Testis (tissue), 3 donors: ENCODE measurements around the gene NFATC1. TPM values are rescaled to one million over a fixed set of nuclear protein-coding genes. Genes with fewer than 3 reads are reported as not detected.
A peak's percentile ranks its signal among the peaks of the same experiment; 100 is the strongest.

Experiments
- DNase-seq: peaks from one replicate; pipeline ENCODE4 v3.0.0-alpha.2; 2019
- H3K27ac ChIP-seq, 2 donors: fragments of 200-600 bp; sonication (generic); one replicate each; pipeline ENCODE4 v1.5.1; 2019
- H3K27me3 ChIP-seq: fragments of 200-600 bp; sonication (generic); one replicate; pipeline ENCODE4 v1.5.1; 2019
- H3K36me3 ChIP-seq: fragments of 200-600 bp; sonication (generic); one replicate; pipeline ENCODE4 v1.5.1; 2017; ENCODE audit warnings: low read depth; ENCODE audit errors: missing control alignments
- H3K4me1 ChIP-seq: fragments of 200-600 bp; sonication (generic); one replicate; pipeline ENCODE4 v1.5.1; 2019
- H3K4me3 ChIP-seq, 2 donors: fragments of 200-600 bp; sonication (generic); one replicate each; pipeline ENCODE4 v1.5.1; 2017 to 2019
- H3K9me3 ChIP-seq: fragments of 200-600 bp; sonication (generic); one replicate; pipeline ENCODE4 v1.5.1; 2017
- CTCF ChIP-seq, 3 experiments: fragments of 450-650 bp in 2 of 3; fragments of 200-600 bp in 1 of 3; sonication (generic) in 1 of 3; IDR thresholded peaks; one replicate each; pipeline ENCODE4 v1.5.1; 2016 to 2019; ENCODE audit warnings: antibody characterized with exemption in 3 of 3, mild to moderate bottlenecking in 2 of 3, moderate library complexity in 1 of 3
- POLR2A ChIP-seq: fragments of 450-650 bp; IDR thresholded peaks from one replicate; pipeline ENCODE4 v1.6.1; 2017; ENCODE audit warnings: antibody characterized with exemption, mild to moderate bottlenecking, moderate library complexity
- WGBS, 2 donors: methylation state at CpG; one replicate each; pipeline ENCODE4 v1.1.5; 2018; 5-methylcytosine and 5-hydroxymethylcytosine counted together
- intact Hi-C: fragments of 100-400 bp; cut with DNase I; formaldehyde crosslinking; loops from one replicate; pipeline ENCODE4 v1.15.1; 2023; ENCODE audit warnings: low total_unique reads
- polyA plus RNA-seq: library from polyadenylated mRNA; stranded (reverse); fragments of 350-450 nt; fragmentation: Illumina TruSeq; extraction: RNeasy Lipid Tissue Mini Kit (QIAGEN cat#74804); gene quantifications from one replicate; pipeline ENCODE4 v1.2.3, GENCODE V29; 2014; ENCODE audit warnings: low read depth, low replicate concordance; ENCODE audit not compliant: insufficient read depth
- total RNA-seq, 2 donors: library from RNA; depleted of rRNA; stranded (reverse); fragments of >200 nt; gene quantifications; one replicate each; pipeline ENCODE4 v1.2.3, GENCODE V29; 2016

NFATC1 gene
- total and polyA plus RNA-seq, 3 donors from 2014 or later = 22.2 to 28.1 (median 27.5) TPM

GRCh38 chr18:79397247-79397829, 1.6 kb downstream of the NFATC1 start:
- TF ChIP-seq POLR2A = no peak
- TF ChIP-seq CTCF (IDR thresholded peaks at IDR 0.05) = no peak
- no peaks in the 10 kb centered on the region for H3K27me3 ChIP-seq
- DNase-seq = no peak
- no peaks in the 10 kb centered on the region for H3K9me3 ChIP-seq
- H3K4me3 ChIP-seq = peak overlapping the region in 1 of 2 donors; percentile 56
- intact Hi-C loops = no loop called here
- 56 to 58% methylated on average over 27 of the region's 27 CpGs for WGBS, 2 donors
- H3K36me3 ChIP-seq = no peaks in the 10 kb centered on the region
- no peak overlapping the region for H3K27ac ChIP-seq
- peaks cover 14% of the 10 kb centered on the region for H3K4me1 ChIP-seq

DNA sequence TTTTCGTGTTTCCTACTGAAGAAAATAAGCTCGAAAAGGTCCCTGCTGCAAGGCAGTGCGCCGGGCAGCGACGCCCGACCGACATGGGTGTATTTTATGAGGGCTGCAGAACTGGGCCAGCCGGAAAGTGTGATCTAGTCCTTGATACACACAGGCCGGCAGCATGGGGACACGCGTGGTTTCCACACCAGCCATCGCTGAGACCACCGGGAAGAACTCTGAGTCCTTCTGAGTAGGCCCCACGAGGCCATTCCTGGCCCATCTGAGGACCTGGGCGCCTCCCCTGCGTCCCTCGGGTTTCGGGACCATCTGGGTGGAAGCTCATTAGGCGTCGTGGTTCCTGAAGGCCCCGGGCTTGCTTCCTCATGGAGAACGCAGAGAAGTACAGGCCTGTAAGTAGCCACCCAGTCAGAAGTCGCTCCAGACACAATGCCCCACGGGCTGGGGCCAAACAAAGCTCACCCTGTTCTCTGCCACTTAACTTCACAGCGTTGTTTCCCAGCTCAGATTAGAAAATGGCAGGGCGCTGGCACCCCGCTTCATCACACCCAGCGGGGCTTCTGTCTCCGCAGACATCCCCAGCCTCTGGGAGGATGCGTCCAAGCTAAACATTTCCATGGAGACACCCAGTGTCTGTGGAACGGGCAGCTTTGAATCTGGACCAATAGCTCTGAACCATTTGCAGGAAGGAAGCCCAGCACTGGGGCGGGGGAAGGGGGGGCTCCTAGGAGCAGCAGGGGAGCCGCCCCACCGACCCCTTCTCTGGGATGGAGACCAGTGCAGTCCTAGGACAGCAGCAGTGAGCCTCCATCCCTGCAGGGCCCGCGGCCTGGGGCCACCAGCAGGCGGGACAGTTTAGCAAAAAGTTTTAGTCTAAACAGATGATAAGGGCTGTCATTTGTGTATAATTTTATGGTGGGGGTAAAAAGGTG, 2.4 kb downstream of the NFATC1 start:
- no peaks in the 10 kb centered on the region for H3K27me3 ChIP-seq
- 63 to 67% methylated on average over 20 to 38 of the region's 38 CpGs for WGBS, 2 donors
- no peak for TF ChIP-seq CTCF (IDR thresholded peaks at IDR 0.05)
- TF ChIP-seq POLR2A = no peak
- no peaks in the 10 kb centered on the region for H3K9me3 ChIP-seq
- intact Hi-C loops = no loop called here
- H3K4me3 ChIP-seq = no peak overlapping the region
- peaks cover 14% of the 10 kb centered on the region for H3K4me1 ChIP-seq
- H3K27ac ChIP-seq = no peak overlapping the region
- no peaks in the 10 kb centered on the region for H3K36me3 ChIP-seq
- no peak for DNase-seq

DNA sequence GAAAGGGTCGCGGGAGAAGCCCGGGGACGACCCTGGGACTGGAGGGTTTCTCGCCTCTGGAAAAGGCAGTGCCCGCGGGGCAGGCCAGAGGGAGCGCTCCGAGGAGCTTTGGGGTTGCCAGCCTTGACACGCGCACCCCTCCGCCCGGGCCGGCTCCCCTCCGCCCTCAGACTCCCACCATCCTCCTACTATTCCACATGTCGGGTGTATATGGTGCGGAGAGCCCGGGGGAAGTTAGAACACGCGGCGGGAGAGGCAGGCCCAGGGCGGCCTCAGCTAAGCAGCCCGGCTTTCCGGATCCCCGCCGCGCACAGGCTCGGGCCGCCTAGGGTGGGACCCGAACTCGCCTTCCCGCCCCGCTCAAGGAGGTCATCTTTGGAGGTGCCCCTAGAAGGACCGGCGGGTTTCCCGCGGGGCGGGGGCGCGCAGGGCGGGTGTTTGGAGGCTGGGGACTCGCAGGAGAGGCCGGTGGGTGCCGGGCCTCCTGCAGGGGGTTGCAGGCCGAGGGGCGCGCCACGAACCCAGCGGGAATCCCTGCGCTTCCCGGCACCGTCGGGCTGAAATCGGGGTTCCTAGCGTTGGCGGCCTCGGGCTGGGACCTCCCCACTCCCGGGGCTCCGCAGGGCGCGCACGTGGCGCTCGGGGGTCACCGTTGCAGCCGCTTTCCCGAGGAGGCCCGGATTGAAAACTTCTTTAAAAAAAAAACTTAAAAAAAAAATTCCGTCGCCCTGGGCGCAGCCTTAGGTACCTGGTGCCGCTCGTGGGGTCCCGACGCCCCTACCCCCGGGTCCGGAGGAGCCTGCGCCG, 3.7 kb downstream of the NFATC1 start:
- no peak for TF ChIP-seq CTCF (IDR thresholded peaks at IDR 0.05)
- TF ChIP-seq POLR2A = no peak
- no peaks in the 10 kb centered on the region for H3K27me3 ChIP-seq
- H3K9me3 ChIP-seq = no peaks in the 10 kb centered on the region
- H3K36me3 ChIP-seq = no peaks in the 10 kb centered on the region
- DNase-seq = no peak
- H3K4me3 ChIP-seq = peak overlapping the region; percentile 73 to 81
- H3K27ac ChIP-seq = peak overlapping the region; percentile 71 to 87
- intact Hi-C loops = no loop called here
- H3K4me1 ChIP-seq = peaks cover 17% of the 10 kb centered on the region
- WGBS, 2 donors = 19 to 21% methylated on average over 7 to 75 of the region's 79 CpGs

DNA sequence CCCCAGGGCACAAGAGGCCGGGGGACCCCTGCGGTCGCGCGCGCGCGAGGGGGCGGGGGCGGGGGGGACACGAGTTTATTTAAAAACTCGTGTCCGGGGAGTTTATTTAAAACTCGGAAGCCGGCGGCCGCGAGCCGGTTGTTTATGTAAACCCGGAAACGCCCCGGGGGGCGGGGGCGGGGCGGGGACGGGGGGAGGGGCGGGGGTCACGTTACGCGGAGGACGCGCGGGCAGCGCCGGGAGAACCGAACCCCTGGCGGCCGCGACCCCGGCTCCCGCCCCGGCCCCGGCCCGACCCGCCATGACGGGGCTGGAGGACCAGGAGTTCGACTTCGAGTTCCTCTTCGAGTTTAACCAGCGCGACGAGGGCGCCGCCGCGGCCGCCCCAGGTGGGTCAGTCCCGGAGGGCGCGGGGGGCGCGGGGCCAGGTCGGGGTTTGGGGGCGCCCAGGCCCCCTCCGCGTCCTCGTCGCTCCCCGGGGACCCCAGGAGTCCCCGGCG, 4.4 kb downstream of the NFATC1 start:
- DNase-seq = peak; percentile 78
- no peaks in the 10 kb centered on the region for H3K27me3 ChIP-seq
- no peak for TF ChIP-seq CTCF (IDR thresholded peaks at IDR 0.05)
- TF ChIP-seq POLR2A = no peak
- intact Hi-C loops = no loop called here
- H3K9me3 ChIP-seq = no peaks in the 10 kb centered on the region
- H3K27ac ChIP-seq = peak overlapping the region; percentile 71 to 87
- H3K36me3 ChIP-seq = no peaks in the 10 kb centered on the region
- WGBS, 2 donors = 1% methylated on average over 39 of the region's 71 CpGs; no CpG with 5 or more reads in 1 of the 2 donors
- peaks cover 20% of the 10 kb centered on the region for H3K4me1 ChIP-seq
- H3K4me3 ChIP-seq = peak overlapping the region; percentile 73 to 81
